Liver (tissue), 9 donors: ENCODE data around the gene HMGCL. TPM values are rescaled to one million over a fixed set of nuclear protein-coding genes. Genes with fewer than 3 reads are reported as not detected.
"Not testable (repeated sequence)": the region's sequence is repeated elsewhere in the genome, so short reads cannot be mapped to it uniquely, and the experiment has no call there.

ENCODE experiments used
- DNase-seq: peaks from one replicate; pipeline ENCODE4 v3.0.0-alpha.2; 2017; ENCODE audit warnings: low spot score
- H3K27ac ChIP-seq, 2 donors: one replicate each; pipeline ENCODE4 v1.7.0; 2013; ENCODE audit warnings: inconsistent platforms in 2 of 2, low read length in 2 of 2, control low read depth in 1 of 2, low read depth in 1 of 2, mild to moderate bottlenecking in 1 of 2
- H3K27me3 ChIP-seq, 4 donors: one replicate each; pipeline versions ENCODE4 v1.6.1 to v1.7.0; 2013; ENCODE audit warnings: low read length in 3 of 4, inconsistent platforms in 1 of 4, mild to moderate bottlenecking in 1 of 4, moderate library complexity in 1 of 4; ENCODE audit not compliant: control insufficient read depth in 4 of 4, insufficient read depth in 4 of 4
- H3K36me3 ChIP-seq, 4 donors: one replicate each; pipeline versions ENCODE4 v1.6.1 to v1.7.0; 2013; ENCODE audit warnings: low read length in 3 of 4, mild to moderate bottlenecking in 3 of 4, low read depth in 1 of 4, moderate library complexity in 1 of 4; ENCODE audit not compliant: control insufficient read depth in 4 of 4, insufficient read depth in 3 of 4
- H3K4me1 ChIP-seq, 4 donors: one replicate each; pipeline versions ENCODE4 v1.6.1 to v1.7.0; 2013; ENCODE audit warnings: low read length in 3 of 4, mild to moderate bottlenecking in 3 of 4, moderate library complexity in 1 of 4; ENCODE audit not compliant: control insufficient read depth in 4 of 4, insufficient read depth in 4 of 4
- H3K4me3 ChIP-seq, 3 donors: one replicate each; pipeline versions ENCODE4 v1.6.1 to v1.7.0; 2013; ENCODE audit warnings: low read length in 3 of 3, control low read depth in 1 of 3, low read depth in 1 of 3, mild to moderate bottlenecking in 1 of 3
- H3K9ac ChIP-seq, 2 donors: one replicate each; pipeline ENCODE4 v1.7.0; 2013; ENCODE audit warnings: low read length in 2 of 2, mild to moderate bottlenecking in 2 of 2, moderate library complexity in 2 of 2, control low read depth in 1 of 2, low read depth in 1 of 2
- H3K9me3 ChIP-seq, 4 donors: one replicate each; pipeline versions ENCODE4 v1.6.1 to v1.7.0; 2013; ENCODE audit warnings: low read length in 3 of 4; ENCODE audit not compliant: control insufficient read depth in 4 of 4
- FOXA1 ChIP-seq: IDR thresholded peaks from 2 replicates; pipeline ENCODE4 v1.6.1; 2016; ENCODE audit warnings: antibody characterized with exemption
- HNF4A ChIP-seq, 2 donors: conservative IDR thresholded peaks; 2 replicates each; pipeline ENCODE4 v1.6.1; 2016; ENCODE audit warnings: antibody characterized with exemption in 2 of 2, mild to moderate bottlenecking in 2 of 2
- HNF4G ChIP-seq: IDR thresholded peaks from 2 replicates; pipeline ENCODE4 v1.6.1; 2016; ENCODE audit warnings: antibody characterized with exemption
- RAD21 ChIP-seq, 2 donors: IDR thresholded peaks; 2 replicates each; pipeline ENCODE4 v1.6.1; 2016; ENCODE audit warnings: antibody characterized with exemption in 2 of 2, mild to moderate bottlenecking in 2 of 2
- RXRA ChIP-seq, 2 donors: IDR thresholded peaks; 2 replicates each; pipeline ENCODE4 v1.6.1; 2017 to 2018; ENCODE audit warnings: antibody characterized with exemption in 2 of 2, mild to moderate bottlenecking in 1 of 2
- SP1 ChIP-seq: IDR thresholded peaks from 2 replicates; pipeline ENCODE4 v1.6.1; 2018; ENCODE audit warnings: antibody characterized with exemption, mild to moderate bottlenecking
- TAF1 ChIP-seq: conservative IDR thresholded peaks from 2 replicates; pipeline ENCODE4 v1.6.1; 2016; ENCODE audit warnings: antibody characterized with exemption, mild to moderate bottlenecking
- YY1 ChIP-seq: IDR thresholded peaks from 2 replicates; pipeline ENCODE4 v1.6.1; 2016; ENCODE audit warnings: antibody characterized with exemption, mild to moderate bottlenecking
- WGBS: extraction: QIAGEN DNeasy Blood & Tissue Kit; methylation state at CpG from one replicate; pipeline ENCODE4 v1.1.7; 2013; 5-methylcytosine and 5-hydroxymethylcytosine counted together
- polyA plus RNA-seq, 2 donors: library from polyadenylated mRNA; stranded (reverse) in 1 of 2; unstranded in 1 of 2; fragments of 200-250 nt in 1 of 2; fragments of >200 nt in 1 of 2; fragmentation: Nextera tagmentation in 1 of 2; extraction: Ambion mirVana in 1 of 2; gene quantifications; one replicate each; pipeline versions ENCODE4 v1.2.1 to v1.2.3, GENCODE V29; 2013 to 2015
- total RNA-seq, 2 donors: library from RNA; depleted of rRNA; stranded (reverse); fragments of >200 nt; gene quantifications; one replicate each; pipeline ENCODE4 v1.2.3, GENCODE V29; 2014
- TF ChIP-seq, protein P1 (sequence below): IDR thresholded peaks from 2 replicates; pipeline ENCODE4 v1.6.1; 2016; ENCODE audit warnings: antibody characterized with exemption
- TF ChIP-seq, protein P2 (sequence below): IDR thresholded peaks from 2 replicates; pipeline ENCODE4 v1.6.1; 2016; ENCODE audit warnings: antibody characterized with exemption
- TF ChIP-seq, protein P3 (sequence below): IDR thresholded peaks from 2 replicates; pipeline ENCODE4 v1.6.1; 2016; ENCODE audit warnings: antibody characterized with exemption
- TF ChIP-seq, protein P4 (sequence below): IDR thresholded peaks from 2 replicates; pipeline ENCODE4 v1.6.1; 2016; ENCODE audit warnings: antibody characterized with exemption, mild to moderate bottlenecking
- donor health status: healthy.
- donor health status: healthy.
- donor health status: healthy.
- donor health status: healthy.
- donor health status: healthy.

The HMGCL gene
- total and polyA plus RNA-seq, 4 donors: 68.2 to 198 (median 149) TPM

DNA sequence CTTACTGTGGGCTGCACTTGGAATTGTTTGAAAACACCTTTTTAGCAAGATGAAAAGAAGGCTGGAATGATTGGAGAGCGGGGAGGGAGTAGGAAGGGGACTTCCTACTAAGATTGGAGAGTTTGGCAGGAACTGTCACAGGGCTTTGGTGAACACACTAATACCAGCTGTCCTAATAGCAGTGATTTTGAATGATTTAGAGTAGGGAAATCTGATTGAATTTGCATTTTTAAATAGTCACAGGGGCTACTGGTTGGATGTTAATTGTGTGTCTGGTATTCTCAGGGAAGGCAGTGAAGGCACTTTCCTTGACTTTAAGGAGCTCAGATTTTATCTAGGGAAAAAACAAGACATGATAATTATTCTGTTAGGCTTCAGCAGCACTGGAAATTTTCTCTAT, 2.5 kb upstream of the HMGCL start:
- no peak for TF ChIP-seq HNF4G
- H3K4me3 ChIP-seq: no peak overlapping the region
- WGBS: 88% methylated on average over 1 of the region's 1 CpG
- no peak overlapping the region for H3K9ac ChIP-seq
- no peaks in the 10 kb centered on the region for H3K9me3 ChIP-seq
- H3K27ac ChIP-seq: no peak overlapping the region
- H3K4me1 ChIP-seq: peaks cover 7 to 19% (median 15%) of the 10 kb centered on the region in 4 donors
- no peak for DNase-seq
- no peaks in the 10 kb centered on the region for H3K27me3 ChIP-seq
- H3K36me3 ChIP-seq: no peaks in the 10 kb centered on the region

DNA sequence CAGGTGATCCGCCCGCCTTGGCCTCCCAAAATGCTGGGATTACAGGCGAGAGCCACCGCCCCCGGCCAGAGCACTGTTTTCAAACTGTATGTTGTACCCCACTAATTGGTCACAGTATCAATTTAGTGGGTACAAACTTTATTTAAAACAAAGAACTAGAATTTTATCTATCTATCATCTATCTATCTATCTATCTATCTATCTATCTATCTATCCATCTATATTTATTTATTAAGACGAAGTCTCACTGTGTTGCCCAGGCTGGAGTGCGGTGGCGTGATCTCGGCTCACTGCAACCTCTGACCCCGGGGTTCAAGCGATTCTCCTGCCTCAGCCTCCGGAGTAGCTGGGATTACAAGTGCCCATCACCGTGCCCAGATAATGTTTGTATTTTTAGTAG, 1.4 kb upstream of the HMGCL start:
- peaks cover 7 to 19% (median 17%) of the 10 kb centered on the region in 4 donors for H3K4me1 ChIP-seq
- H3K36me3 ChIP-seq: not testable (repeated sequence)
- 76% methylated on average over 13 of the region's 13 CpGs for WGBS

DNA sequence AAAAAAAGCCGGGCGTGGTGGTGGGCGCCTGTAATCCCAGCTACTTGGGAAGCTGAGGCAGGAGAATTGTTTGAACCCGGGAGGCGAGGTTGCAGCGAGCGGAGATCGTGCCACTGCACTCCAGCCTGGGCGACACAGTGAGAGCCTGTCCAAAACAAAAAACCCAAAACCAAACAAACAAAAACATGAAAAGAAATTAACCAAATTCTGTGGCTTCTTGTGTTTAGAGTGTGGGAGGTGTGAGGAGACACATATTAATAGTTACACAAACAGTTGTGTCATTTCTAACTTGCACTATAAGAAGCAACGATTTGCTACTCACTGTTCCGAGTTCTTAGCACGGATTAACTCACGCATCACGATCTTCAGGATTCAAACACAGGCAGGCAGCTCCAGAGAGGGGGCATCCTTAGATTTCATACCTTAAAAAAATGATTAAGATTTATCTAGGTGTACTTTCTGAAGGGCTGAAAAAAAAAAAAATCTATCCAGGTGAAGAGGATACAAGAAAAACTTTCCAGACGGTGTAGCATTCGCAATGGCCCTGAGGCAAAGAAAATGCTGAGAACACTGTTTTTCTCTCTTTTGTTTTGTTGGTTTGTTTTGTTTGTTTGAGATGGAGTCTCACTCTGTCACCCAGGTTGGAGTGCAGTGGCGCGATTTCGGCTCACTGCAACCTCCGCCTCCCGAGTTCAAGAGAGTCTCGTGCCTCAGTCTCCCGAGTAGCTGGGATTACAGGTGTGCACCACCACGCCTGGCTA, 713 bp upstream of the HMGCL start:
- WGBS: 59% methylated on average over 24 of the region's 24 CpGs

More for the DNA sequence above, 1.4 kb upstream of the HMGCL start:
- not testable (repeated sequence) for H3K9ac ChIP-seq, DNase-seq, H3K4me3 ChIP-seq, H3K9me3 ChIP-seq, H3K27ac ChIP-seq, H3K27me3 ChIP-seq

DNA sequence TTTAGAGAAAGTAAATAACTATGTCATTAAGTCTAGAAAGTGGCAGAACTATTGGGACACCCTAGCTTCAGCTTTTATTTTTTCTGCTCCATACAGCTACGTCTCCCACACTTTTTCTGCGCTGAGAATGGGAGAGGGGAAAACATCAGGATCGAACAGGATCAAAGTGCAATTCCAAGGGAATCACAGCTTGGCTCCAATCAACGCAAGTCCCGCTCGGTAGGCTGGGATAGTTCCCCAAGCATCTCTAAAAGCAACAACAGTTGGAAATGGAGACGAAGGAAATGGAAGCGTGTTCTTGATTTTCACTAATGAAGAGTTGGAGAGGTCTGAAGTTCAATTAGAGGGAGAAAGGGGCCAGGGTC, 536 bp downstream of the HMGCL start:
- Histone ChIP-seq H3K9me3 (no peaks in the 10 kb centered on the region), H3K27me3 (no peaks in the 10 kb centered on the region), H3K27ac (peak overlapping the region; percentile 99 to 100), H3K4me3 (peak overlapping the region; percentile 90 to 99 (median 98)), H3K9ac (peak overlapping the region; percentile 98 to 99), H3K4me1 (peaks cover 7 to 18% (median 14%) of the 10 kb centered on the region in 4 donors), H3K36me3 (peaks cover 0 to 7% (median 1%) of the 10 kb centered on the region in 4 donors)
- 3% methylated on average over 8 of the region's 8 CpGs for WGBS
- DNase-seq: no peak
- TF ChIP-seq HNF4A (conservative IDR thresholded peaks at IDR 0.05) (peak; percentile 82 to 92), RAD21 (IDR thresholded peaks at IDR 0.05) (peak in 1 of 2 donors; percentile 48), SP1 (peak; percentile 68), HNF4G (peak; percentile 75), RXRA (IDR thresholded peaks at IDR 0.05) (peak; percentile 7 to 49), YY1 (no peak), FOXA1 (no peak), TAF1 (peak; percentile 54)
- TF ChIP-seq, protein P1, sequence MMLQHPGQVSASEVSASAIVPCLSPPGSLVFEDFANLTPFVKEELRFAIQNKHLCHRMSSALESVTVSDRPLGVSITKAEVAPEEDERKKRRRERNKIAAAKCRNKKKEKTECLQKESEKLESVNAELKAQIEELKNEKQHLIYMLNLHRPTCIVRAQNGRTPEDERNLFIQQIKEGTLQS: no peak
- TF ChIP-seq, protein P2, sequence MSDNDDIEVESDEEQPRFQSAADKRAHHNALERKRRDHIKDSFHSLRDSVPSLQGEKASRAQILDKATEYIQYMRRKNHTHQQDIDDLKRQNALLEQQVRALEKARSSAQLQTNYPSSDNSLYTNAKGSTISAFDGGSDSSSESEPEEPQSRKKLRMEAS: peak; percentile 20
- TF ChIP-seq, protein P3, sequence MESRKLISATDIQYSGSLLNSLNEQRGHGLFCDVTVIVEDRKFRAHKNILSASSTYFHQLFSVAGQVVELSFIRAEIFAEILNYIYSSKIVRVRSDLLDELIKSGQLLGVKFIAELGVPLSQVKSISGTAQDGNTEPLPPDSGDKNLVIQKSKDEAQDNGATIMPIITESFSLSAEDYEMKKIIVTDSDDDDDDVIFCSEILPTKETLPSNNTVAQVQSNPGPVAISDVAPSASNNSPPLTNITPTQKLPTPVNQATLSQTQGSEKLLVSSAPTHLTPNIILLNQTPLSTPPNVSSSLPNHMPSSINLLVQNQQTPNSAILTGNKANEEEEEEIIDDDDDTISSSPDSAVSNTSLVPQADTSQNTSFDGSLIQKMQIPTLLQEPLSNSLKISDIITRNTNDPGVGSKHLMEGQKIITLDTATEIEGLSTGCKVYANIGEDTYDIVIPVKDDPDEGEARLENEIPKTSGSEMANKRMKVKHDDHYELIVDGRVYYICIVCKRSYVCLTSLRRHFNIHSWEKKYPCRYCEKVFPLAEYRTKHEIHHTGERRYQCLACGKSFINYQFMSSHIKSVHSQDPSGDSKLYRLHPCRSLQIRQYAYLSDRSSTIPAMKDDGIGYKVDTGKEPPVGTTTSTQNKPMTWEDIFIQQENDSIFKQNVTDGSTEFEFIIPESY: no peak
- TF ChIP-seq, protein P4, sequence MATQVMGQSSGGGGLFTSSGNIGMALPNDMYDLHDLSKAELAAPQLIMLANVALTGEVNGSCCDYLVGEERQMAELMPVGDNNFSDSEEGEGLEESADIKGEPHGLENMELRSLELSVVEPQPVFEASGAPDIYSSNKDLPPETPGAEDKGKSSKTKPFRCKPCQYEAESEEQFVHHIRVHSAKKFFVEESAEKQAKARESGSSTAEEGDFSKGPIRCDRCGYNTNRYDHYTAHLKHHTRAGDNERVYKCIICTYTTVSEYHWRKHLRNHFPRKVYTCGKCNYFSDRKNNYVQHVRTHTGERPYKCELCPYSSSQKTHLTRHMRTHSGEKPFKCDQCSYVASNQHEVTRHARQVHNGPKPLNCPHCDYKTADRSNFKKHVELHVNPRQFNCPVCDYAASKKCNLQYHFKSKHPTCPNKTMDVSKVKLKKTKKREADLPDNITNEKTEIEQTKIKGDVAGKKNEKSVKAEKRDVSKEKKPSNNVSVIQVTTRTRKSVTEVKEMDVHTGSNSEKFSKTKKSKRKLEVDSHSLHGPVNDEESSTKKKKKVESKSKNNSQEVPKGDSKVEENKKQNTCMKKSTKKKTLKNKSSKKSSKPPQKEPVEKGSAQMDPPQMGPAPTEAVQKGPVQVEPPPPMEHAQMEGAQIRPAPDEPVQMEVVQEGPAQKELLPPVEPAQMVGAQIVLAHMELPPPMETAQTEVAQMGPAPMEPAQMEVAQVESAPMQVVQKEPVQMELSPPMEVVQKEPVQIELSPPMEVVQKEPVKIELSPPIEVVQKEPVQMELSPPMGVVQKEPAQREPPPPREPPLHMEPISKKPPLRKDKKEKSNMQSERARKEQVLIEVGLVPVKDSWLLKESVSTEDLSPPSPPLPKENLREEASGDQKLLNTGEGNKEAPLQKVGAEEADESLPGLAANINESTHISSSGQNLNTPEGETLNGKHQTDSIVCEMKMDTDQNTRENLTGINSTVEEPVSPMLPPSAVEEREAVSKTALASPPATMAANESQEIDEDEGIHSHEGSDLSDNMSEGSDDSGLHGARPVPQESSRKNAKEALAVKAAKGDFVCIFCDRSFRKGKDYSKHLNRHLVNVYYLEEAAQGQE: no peak

More for the DNA sequence above, 713 bp upstream of the HMGCL start:
- Histone ChIP-seq H3K36me3 (no peaks in the 10 kb centered on the region), H3K27ac (peak overlapping the region; percentile 99 to 100), H3K4me3 (peak overlapping the region in 2 of 3 donors; percentile 90 to 99), H3K27me3 (no peaks in the 10 kb centered on the region), H3K9ac (peak overlapping the region in 1 of 2 donors; percentile 38), H3K9me3 (no peaks in the 10 kb centered on the region), H3K4me1 (peaks cover 7 to 19% (median 17%) of the 10 kb centered on the region in 4 donors)
- no peak for DNase-seq
- no peak for TF ChIP-seq RAD21 (IDR thresholded peaks at IDR 0.05)
- no peak for TF ChIP-seq TAF1
